PC-3 (cell line): ENCODE data around the gene HDAC4. TPM values are rescaled to one million over a fixed set of nuclear protein-coding genes. Genes with fewer than 3 reads are reported as not detected.

ENCODE experiments used
- ATAC-seq: fragments of 200-7000 bp; cut with Tn5 transposase; 2 replicates; pipeline ENCODE4 v1.9.1; 2020; ENCODE audit warnings: mild to moderate bottlenecking, moderate library complexity
- BruUV-seq: library from RNA; stranded (reverse); fragments of 400-500 nt; replicated peaks from 2 replicates; lab custom pipeline; 2021; lab: Mats Ljungman, UMichigan
- CTCF ChIA-PET: fragments of 300-600 bp; sonication (Branson Sonifier 250); formaldehyde crosslinking; loops from one replicate; lab custom pipeline; 2022; ENCODE audit warnings: antibody characterized with exemption; lab: Charles Lee
- POLR2A ChIA-PET: fragments of 300-600 bp; sonication (Branson Sonifier 250); formaldehyde crosslinking; loops from one replicate; lab custom pipeline; 2022; ENCODE audit warnings: antibody characterized with exemption; ENCODE audit not compliant: unreplicated experiment; lab: Charles Lee
- DNase-seq: peaks from one replicate; pipeline ENCODE4 v3.0.0-alpha.2; 2015
- H2AFZ ChIP-seq: fragments of 300-600 bp; sonication (generic); 2 replicates; pipeline ENCODE4 v1.6.0; 2016; ENCODE audit warnings: antibody characterized with exemption, low read length
- H3F3A ChIP-seq: fragments of 300-600 bp; sonication (generic); one replicate; pipeline ENCODE4 v1.6.0; 2017; ENCODE audit warnings: antibody characterized with exemption, low read length, control low read depth, mild to moderate bottlenecking; ENCODE audit not compliant: unreplicated experiment
- H3K27ac ChIP-seq: fragments of 300-600 bp; sonication (generic); 2 replicates; pipeline ENCODE4 v1.5.1; 2016; ENCODE audit warnings: mild to moderate bottlenecking, low read length
- H3K27me3 ChIP-seq: fragments of 300-600 bp; sonication (generic); 2 replicates; pipeline ENCODE4 v1.6.1; 2016; ENCODE audit warnings: low read length, mixed read lengths
- H3K36me3 ChIP-seq: fragments of 300-600 bp; sonication (generic); 2 replicates; pipeline ENCODE4 v1.6.1; 2016; ENCODE audit warnings: low read depth, mixed run types, low read length, mixed read lengths
- H3K4me1 ChIP-seq: fragments of 300-600 bp; sonication (generic); 2 replicates; pipeline ENCODE4 v1.5.1; 2016; ENCODE audit warnings: low read length; ENCODE audit not compliant: insufficient read depth
- H3K4me2 ChIP-seq: fragments of 300-600 bp; sonication (generic); 2 replicates; pipeline ENCODE4 v1.6.0; 2016; ENCODE audit warnings: low read length
- H3K4me3 ChIP-seq: fragments of 300-600 bp; sonication (generic); 2 replicates; pipeline ENCODE4 v1.5.1; 2016; ENCODE audit warnings: mild to moderate bottlenecking, low read length, mixed read lengths
- H3K79me2 ChIP-seq: fragments of 300-600 bp; sonication (generic); 2 replicates; pipeline ENCODE4 v1.6.1; 2017; ENCODE audit warnings: low read length, mixed read lengths
- H3K9ac ChIP-seq: fragments of 300-600 bp; sonication (generic); 2 replicates; pipeline ENCODE4 v1.6.0; 2016; ENCODE audit warnings: mild to moderate bottlenecking, low read length
- H3K9me2 ChIP-seq: fragments of 300-600 bp; sonication (generic); replicated peaks from 2 replicates; pipeline ENCODE4 v1.6.1; 2016; ENCODE audit warnings: mixed run types, low read length, mixed read lengths
- H3K9me3 ChIP-seq: fragments of 300-600 bp; sonication (generic); 2 replicates; pipeline ENCODE4 v1.6.1; 2016; ENCODE audit warnings: low read length, mixed read lengths
- H4K20me1 ChIP-seq: fragments of 300-600 bp; sonication (generic); 2 replicates; pipeline ENCODE4 v1.6.1; 2016; ENCODE audit warnings: low read length, mixed read lengths
- EZH2 ChIP-seq: fragments of 300-600 bp; sonication (generic); IDR thresholded peaks from one replicate; pipeline ENCODE4 v1.6.1; 2017; ENCODE audit warnings: antibody characterized with exemption, mild to moderate bottlenecking, low read length; ENCODE audit not compliant: unreplicated experiment
- EZH2phosphoT487 ChIP-seq: fragments of 300-600 bp; sonication (generic); IDR thresholded peaks from 2 replicates; pipeline ENCODE4 v1.6.1; 2018; ENCODE audit warnings: mild to moderate bottlenecking, antibody characterized with exemption, low read length, borderline replicate concordance
- intact Hi-C: fragments of 100-400 bp; cut with micrococcal nuclease; formaldehyde crosslinking; loops from 2 replicates; pipeline ENCODE4 v1.9.0; 2023
- total RNA-seq: library from RNA; depleted of rRNA; stranded (reverse); fragments of >200 nt; gene quantifications from 2 replicates; pipeline ENCODE4 v1.2.3, GENCODE V29; 2014
- TF ChIP-seq, protein P1 (sequence below): fragments of 300-600 bp; sonication (generic); conservative IDR thresholded peaks from 2 replicates; pipeline ENCODE4 v1.5.1; 2017; ENCODE audit warnings: antibody characterized with exemption, low read depth, mild to moderate bottlenecking, low read length

HDAC4 gene
- total RNA-seq, 1 experiment from 2014 or later, result 8.5 TPM

DNA sequence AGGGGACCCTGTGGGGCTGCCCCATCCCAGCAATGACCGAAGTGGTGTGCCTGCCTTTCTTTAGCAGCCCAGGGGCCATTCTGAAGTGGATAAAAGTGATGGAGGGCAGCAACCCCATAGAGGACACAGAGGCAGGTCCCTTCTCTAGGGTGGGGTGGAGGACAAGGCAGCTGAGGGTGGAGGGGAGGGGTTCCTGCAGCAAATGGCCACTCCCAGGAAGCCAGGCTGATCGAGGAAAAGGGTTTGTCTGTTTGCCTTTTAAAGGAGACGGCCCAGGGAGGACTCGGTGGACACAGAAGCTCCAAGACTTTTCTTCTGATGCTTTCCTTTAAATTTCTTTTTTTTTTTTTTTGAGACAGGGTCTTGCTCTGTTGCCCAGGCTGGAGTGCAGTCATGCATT, 280.2 kb downstream of the HDAC4 start:
- Histone ChIP-seq H3K79me2 (no peaks in the 10 kb centered on the region), H3K27me3 (no peaks in the 10 kb centered on the region), H3K9me3 (no peaks in the 10 kb centered on the region), H3K27ac (no peak overlapping the region), H3F3A (no peaks in the 10 kb centered on the region), H4K20me1 (no peaks in the 10 kb centered on the region), H3K4me3 (no peak overlapping the region), H3K4me2 (no peak overlapping the region), H3K4me1 (peaks cover 9% of the 10 kb centered on the region), H3K9ac (no peak overlapping the region), H3K36me3 (peaks cover 13% of the 10 kb centered on the region), H3K9me2 (no peaks in the 10 kb centered on the region), H2AFZ (no peak overlapping the region)
- intact Hi-C loops, result no loop called here
- ATAC-seq (no peak), DNase-seq (no peak)
- ChIA-PET CTCF (no interaction called here), POLR2A (no interaction called here)
- no peak for TF ChIP-seq EZH2phosphoT487
- TF ChIP-seq EZH2, result no peak
- TF ChIP-seq, protein P1, sequence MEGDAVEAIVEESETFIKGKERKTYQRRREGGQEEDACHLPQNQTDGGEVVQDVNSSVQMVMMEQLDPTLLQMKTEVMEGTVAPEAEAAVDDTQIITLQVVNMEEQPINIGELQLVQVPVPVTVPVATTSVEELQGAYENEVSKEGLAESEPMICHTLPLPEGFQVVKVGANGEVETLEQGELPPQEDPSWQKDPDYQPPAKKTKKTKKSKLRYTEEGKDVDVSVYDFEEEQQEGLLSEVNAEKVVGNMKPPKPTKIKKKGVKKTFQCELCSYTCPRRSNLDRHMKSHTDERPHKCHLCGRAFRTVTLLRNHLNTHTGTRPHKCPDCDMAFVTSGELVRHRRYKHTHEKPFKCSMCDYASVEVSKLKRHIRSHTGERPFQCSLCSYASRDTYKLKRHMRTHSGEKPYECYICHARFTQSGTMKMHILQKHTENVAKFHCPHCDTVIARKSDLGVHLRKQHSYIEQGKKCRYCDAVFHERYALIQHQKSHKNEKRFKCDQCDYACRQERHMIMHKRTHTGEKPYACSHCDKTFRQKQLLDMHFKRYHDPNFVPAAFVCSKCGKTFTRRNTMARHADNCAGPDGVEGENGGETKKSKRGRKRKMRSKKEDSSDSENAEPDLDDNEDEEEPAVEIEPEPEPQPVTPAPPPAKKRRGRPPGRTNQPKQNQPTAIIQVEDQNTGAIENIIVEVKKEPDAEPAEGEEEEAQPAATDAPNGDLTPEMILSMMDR, result no peak
- BruUV-seq, result no TSS peak

DNA sequence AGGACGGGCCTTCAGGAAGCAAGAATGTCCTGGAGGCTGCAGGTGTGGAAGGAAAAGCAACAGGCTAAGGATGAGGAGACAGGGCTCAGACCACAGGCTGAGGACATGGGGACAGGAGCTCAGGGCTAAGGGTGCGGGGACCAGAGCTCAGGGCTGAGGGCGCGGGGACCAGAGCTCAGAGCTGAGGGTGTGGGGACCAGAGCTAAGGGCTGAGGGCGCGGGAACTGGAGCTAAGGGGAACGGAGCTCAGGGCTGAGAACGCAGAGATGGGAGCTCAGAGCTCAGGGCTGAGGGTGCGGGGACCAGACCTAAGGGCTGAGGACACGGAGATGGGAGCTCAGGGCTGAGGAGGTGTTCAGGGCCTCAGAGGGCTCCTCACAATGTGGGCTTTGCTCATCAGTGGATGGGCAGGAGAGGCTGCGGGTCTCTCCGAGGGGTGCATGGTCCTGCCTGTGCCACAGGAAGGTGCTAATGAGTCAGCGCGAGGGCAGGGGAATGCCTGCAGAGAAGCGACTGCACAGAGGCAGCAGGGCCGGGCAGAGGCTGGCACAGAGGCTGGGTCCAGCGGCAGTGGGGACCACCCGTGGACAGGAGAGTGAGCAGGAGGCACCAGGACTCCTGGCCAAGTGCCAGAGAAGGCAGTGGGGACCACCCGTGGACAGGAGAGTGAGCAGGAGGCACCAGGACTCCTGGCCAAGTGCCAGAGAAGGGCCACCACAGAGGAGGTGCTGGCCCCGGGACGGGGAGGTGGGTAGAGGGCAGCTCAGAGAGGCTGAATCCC, 281.3 kb downstream of the HDAC4 start:
- intact Hi-C loops, result no loop called here
- Histone ChIP-seq H3K27ac (no peak overlapping the region), H3K4me2 (no peak overlapping the region), H3K27me3 (no peaks in the 10 kb centered on the region), H3F3A (no peaks in the 10 kb centered on the region), H3K79me2 (no peaks in the 10 kb centered on the region), H2AFZ (no peak overlapping the region), H3K9me3 (no peaks in the 10 kb centered on the region), H3K9me2 (no peaks in the 10 kb centered on the region), H3K4me1 (peaks cover 9% of the 10 kb centered on the region), H4K20me1 (no peaks in the 10 kb centered on the region), H3K9ac (no peak overlapping the region), H3K36me3 (peaks cover 2% of the 10 kb centered on the region), H3K4me3 (no peak overlapping the region)
- BruUV-seq, result no TSS peak
- ChIA-PET CTCF (no interaction called here), POLR2A (no interaction called here)
- TF ChIP-seq EZH2 (no peak), EZH2phosphoT487 (no peak)
- DNase-seq (no peak), ATAC-seq (no peak)

DNA sequence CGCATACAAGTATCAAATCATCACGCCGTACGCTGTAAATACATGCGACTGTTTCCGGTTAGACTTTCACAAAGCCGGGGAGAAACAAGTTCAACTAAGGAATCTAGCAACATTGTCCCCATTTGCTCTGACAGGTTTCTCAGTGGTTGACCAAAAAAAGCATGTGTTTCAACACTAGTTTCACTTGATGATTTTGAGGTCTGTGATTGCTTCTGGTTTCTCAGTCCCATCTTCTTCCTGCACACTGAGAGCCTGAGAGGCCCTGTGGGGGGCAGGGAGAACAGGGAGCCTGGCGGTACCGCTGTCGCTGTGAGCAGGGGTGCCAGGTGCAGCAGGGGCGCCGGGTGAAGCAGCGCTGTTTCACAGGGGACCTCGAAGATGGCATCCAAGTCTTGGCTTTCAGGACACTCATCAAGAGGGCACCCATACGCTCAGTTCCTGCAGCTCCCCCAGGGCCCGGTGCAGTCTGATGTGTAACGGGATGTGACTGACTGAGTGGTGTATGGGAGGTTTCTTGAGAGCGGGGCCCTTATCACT, 282.1 kb downstream of the HDAC4 start:
- no peaks in the 10 kb centered on the region for H3K9me2 ChIP-seq
- peaks cover 14% of the 10 kb centered on the region for H3K4me1 ChIP-seq
- no TSS peak for BruUV-seq
- TF ChIP-seq EZH2, result no peak
- TF ChIP-seq, protein P1, result no peak
- TF ChIP-seq EZH2phosphoT487, result no peak
- H3K9me3 ChIP-seq, result no peaks in the 10 kb centered on the region
- no peak overlapping the region for H3K4me3 ChIP-seq
- DNase-seq, result no peak
- ATAC-seq, result no peak
- intact Hi-C loops, result no loop called here
- H4K20me1 ChIP-seq, result no peaks in the 10 kb centered on the region
- H3K27me3 ChIP-seq, result no peaks in the 10 kb centered on the region
- POLR2A ChIA-PET, result no interaction called here
- no peak overlapping the region for H3K27ac ChIP-seq
- H3K4me2 ChIP-seq, result no peak overlapping the region
- CTCF ChIA-PET, result no interaction called here
- H3K9ac ChIP-seq, result no peak overlapping the region
- no peaks in the 10 kb centered on the region for H3K36me3 ChIP-seq
- H3F3A ChIP-seq, result no peaks in the 10 kb centered on the region
- no peaks in the 10 kb centered on the region for H3K79me2 ChIP-seq
- no peak overlapping the region for H2AFZ ChIP-seq
